ENCODE measurements around the gene PPIL6. TPM values are rescaled to one million over a fixed set of nuclear protein-coding genes. Genes with fewer than 3 reads are reported as not detected.

Gene PPIL6
- total RNA-seq, 1 donor from 2014 or later = 8.4 TPM

DNA sequence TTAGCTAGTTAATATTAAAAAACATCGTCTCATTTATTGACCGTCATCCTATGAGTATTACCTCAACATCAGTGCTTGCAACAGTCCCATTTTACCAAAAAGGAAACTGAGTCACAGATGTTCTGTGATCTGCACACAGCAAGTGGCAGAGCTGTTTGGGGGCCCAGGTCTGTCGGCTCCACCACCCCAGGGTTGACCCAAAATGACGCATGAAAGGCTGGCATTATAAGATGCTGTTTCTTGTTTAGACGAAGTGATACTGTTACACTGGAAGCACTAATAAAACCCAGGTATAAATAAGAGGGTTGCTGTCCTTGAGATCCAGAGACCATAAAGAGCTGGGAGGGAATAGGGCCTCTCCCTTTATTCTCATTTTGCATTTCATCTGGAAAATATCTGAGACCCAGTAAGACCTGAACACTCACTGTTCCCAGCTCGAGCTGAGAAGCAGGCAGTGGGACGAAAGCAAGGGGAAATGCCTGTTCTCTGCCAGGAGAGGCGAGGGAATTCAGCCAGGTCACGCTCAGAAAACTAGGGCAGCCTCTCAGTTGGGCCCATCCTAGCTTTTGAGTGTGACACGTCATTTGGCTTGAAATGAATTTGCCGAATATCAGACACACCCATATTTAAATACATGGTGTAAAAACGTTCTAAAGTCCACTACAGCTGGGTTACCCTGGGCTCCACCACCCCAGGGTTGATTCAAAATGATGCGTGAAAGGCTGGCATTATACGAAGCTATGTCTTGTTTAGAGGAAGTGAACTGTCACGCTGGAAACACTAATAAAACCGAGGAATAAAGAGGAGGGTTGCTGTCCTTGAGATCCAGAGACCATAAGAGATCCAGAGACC is 16.5 kb upstream of the PPIL6 start:
- DNase-seq (ENCODE audit: low read depth) (peak; percentile 12), FAIRE-seq (no peak)
- H3K36me3 ChIP-seq (ENCODE audit: control insufficient read depth, insufficient read depth, low read length) = peaks cover 3% of the 10 kb centered on the region
- H3K4me3 ChIP-seq (ENCODE audit: low read depth, low read length) = no peak overlapping the region
- no peak for TF ChIP-seq CTCF (IDR thresholded peaks at IDR 0.05; ENCODE audit: insufficient read depth, low read length, severe bottlenecking)
- no peaks in the 10 kb centered on the region for H3K27me3 ChIP-seq (ENCODE audit: control insufficient read depth, insufficient read depth, low read length)

DNA sequence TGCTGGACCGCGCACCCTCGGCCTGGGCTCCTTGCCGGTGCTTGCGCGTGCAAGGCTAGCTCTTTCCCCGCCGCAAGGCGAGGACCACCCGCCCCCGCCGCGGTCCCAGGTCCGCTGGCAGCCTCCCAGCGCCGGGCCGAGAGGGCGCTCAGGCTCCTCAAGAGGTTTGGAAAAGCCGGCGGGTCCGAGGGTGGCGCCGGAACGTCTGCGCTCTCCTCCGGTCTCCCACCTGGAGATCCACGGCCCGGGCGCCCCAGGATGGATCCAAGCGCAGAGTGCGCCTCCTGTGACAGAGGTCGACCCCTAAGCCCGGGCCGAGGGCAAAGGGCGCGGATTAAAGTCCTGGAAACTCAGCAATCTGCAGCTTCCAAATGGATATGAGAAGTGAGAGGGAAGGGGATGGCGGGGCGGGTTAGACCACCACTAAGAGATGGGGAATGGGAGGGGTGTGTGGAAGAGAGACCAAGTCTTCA is 15.7 kb upstream of the PPIL6 start:
- FAIRE-seq = no peak
- H3K27me3 ChIP-seq (ENCODE audit: control insufficient read depth, insufficient read depth, low read length) = no peaks in the 10 kb centered on the region
- no peak for TF ChIP-seq CTCF (IDR thresholded peaks at IDR 0.05; ENCODE audit: insufficient read depth, low read length, severe bottlenecking)
- no peak for DNase-seq (ENCODE audit: low read depth)
- H3K4me3 ChIP-seq (ENCODE audit: low read depth, low read length) = peak overlapping the region; percentile 70
- peaks cover 3% of the 10 kb centered on the region for H3K36me3 ChIP-seq (ENCODE audit: control insufficient read depth, insufficient read depth, low read length)

DNA sequence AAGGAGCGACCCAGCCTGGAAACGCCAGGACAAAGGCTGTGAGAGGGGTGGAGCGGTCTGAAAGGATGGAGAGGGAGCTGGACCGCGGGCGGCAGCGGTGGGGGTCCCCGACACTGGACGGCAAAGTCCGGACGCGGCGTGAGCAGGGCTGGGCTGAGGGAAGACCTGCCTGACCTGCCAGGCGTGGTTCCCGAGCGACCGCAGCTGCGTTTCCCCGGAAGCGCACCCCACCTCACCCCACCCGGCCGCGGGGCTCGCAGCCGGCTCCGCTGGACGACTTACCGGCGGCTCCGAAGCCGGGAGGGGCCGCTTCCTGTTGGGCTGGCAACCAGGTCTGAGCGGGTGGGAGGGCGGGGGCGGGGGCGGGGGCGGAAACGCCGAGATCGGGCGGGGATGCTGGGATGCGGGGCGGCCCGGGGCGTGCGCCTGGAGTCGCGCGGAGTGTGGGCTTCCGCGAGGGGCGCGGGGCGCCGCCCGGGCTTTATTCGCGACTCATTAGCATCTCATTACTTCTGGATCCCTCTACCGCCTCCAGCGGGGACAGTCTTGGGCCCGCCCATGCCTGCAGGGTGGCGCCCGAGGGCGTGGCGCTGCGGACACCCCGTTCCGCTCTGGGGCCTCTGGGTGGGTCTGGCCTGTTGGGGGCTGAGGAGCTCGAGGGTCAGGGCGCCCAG is 15.1 kb upstream of the PPIL6 start, which contains the start of gene MICAL1:
MICAL1 (minus strand) TSS at position 336 of the 674 bp plus-strand sequence. CDS start 1,576 bp downstream, outside the sequence.
- H3K4me3 ChIP-seq (ENCODE audit: low read depth, low read length) = peak within 1 kb of the TSS; percentile 70
- FAIRE-seq = no peak
- H3K27me3 ChIP-seq (ENCODE audit: control insufficient read depth, insufficient read depth, low read length) = no peaks in the 10 kb centered on the region
- peaks cover 3% of the 10 kb centered on the region for H3K36me3 ChIP-seq (ENCODE audit: control insufficient read depth, insufficient read depth, low read length)
- peak; percentile 41 for TF ChIP-seq CTCF (IDR thresholded peaks at IDR 0.05; ENCODE audit: insufficient read depth, low read length, severe bottlenecking)
- peak; percentile 13 for DNase-seq (ENCODE audit: low read depth)

DNA sequence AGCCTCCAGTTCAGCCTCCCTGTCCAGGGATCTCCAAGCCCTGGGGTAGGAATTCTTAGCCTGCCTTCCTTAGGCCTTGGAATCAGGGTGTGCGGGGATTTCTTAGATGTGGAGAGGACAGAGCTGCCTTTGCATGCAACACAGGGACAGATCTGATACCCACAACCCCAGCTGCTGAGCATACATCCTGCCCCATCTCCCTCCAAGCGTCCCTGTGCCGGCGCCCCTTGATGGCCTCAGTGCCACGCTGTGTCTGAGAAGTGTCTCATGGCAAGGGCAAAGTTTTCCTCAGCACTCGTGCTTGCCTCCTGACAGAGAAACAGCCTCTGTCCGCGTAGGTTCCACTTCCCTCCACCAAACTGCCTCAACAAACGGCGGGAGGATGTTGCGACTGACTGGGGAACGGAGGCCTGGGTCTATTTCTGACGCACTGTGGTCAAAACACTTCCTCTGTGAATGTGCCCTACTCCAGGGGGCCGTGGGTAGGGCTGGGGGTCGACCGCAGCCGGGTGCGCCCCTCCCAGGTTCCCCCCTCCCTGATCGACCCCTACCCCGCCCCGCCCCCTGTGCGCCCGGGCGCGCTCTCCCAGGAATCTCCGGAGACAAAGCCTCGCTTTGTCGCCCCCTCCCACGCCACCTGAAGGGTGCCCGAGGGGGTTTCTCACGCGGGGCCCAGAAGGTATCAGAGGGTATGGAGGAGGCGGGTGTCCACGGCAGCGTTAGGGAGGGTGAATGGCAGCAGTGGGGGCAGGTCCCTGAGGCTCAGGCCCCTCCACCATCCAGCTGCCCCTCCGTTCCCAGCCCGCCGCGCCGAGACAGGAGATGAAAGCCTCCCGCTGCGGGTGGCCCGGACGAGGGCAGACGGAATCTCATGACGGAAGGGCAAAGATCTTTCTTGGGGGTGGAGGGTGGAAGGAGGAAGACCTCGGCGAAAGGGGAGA is 14.3 kb upstream of the PPIL6 start:
- DNase-seq (ENCODE audit: low read depth) (no peak), FAIRE-seq (no peak)
- Histone ChIP-seq H3K4me3 (ENCODE audit: low read depth, low read length) (peak overlapping the region; percentile 70), H3K27me3 (ENCODE audit: control insufficient read depth, insufficient read depth, low read length) (no peaks in the 10 kb centered on the region), H3K36me3 (ENCODE audit: control insufficient read depth, insufficient read depth, low read length) (peaks cover 3% of the 10 kb centered on the region)
- TF ChIP-seq CTCF (IDR thresholded peaks at IDR 0.05; ENCODE audit: insufficient read depth, low read length, severe bottlenecking) = no peak
